GM19438 (cell line): ENCODE data around the gene STUM.
A peak's percentile ranks its signal among the peaks of the same experiment; 100 is the strongest.

Experiments used
- ATAC-seq: cut with Tn5 transposase; IDR thresholded peaks from one replicate; pipeline ENCODE4 v1.9.1; 2021; ENCODE audit warnings: low read depth; ENCODE audit not compliant: unreplicated experiment

The STUM gene

GRCh38 chr1:226532553-226532952 lies 16.0 kb upstream of the STUM start:
- no peak for ATAC-seq

- ATAC-seq: no peak
These were observed 15.3 kb upstream of the STUM start for GRCh38 chr1:226533220-226533619.

DNA sequence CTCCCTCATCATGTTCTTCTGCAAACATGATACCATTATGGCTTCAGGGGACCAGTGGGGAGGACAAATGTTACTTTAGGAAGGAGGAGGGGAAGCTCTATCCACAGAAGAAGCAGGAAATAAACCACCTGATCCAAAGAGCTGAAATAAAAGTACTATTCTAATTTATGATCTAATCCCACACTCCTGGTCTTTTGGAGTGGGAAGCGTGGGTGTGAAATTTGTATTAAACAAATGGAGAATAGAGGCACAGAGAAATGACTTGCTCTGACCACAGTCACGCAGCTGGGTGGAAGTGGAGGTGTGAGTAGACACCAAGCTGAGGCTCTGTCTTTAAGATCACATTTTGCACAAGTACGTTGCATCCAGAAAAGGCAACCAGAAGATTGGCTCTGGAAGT lies 14.5 kb upstream of the STUM start:
- no peak for ATAC-seq

GRCh38 chr1:226534645-226535044 lies 13.9 kb upstream of the STUM start:
- ATAC-seq: no peak

DNA sequence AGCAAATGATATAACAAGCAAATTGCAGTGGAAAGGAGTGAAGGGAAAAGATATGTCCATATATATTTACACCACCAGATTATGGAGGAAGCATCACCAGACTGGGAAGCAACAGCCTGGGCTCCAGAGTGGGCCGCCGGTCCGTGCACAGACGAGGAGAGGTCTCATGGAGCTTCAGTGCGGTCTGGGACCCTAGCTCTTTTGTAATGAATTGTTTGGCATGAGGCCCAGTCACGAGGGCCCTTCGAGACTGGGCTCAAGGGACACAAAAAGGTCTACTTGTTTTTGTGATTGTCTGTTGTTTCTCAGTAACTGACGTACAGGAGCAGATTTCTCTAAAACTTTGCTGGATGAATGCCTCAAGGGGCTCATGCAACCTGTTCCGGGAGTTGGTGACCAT lies 12.9 kb upstream of the STUM start:
- ATAC-seq: no peak

- ATAC-seq: no peak
These were observed 7.3 kb upstream of the STUM start for GRCh38 chr1:226541231-226541630.

GRCh38 chr1:226541631-226542622 lies 6.6 kb upstream of the STUM start:
- ATAC-seq: no peak

GRCh38 chr1:226542623-226543103 lies 5.9 kb upstream of the STUM start:
- no peak for ATAC-seq

- ATAC-seq: no peak
These were observed 2.5 kb upstream of the STUM start for GRCh38 chr1:226545836-226546596.

DNA sequence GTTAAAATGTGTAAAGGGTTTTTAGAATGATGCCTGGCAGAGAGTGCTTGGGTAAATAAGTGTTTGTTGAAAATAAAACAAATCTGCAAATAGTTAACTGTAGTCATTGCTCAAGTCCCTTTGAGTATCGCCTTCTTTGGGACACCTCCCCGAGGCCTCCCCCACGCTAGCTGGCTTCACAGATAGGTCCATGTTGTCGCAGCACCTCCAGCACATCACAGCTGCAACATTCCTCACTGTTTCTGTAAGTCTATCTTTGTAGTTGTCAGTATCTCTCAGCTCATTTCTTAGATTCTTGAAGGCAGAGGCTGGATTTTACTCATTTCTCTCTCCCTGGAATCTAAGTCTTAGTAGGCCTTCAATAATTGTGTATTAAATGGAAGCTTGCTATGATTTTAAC lies 1.6 kb upstream of the STUM start:
- no peak for ATAC-seq

GRCh38 chr1:226547754-226548191 lies 791 bp upstream of the STUM start:
- peak; percentile 72 for ATAC-seq

- ATAC-seq: no peak
These were observed 751 bp downstream of the STUM start for GRCh38 chr1:226549094-226549936.

DNA sequence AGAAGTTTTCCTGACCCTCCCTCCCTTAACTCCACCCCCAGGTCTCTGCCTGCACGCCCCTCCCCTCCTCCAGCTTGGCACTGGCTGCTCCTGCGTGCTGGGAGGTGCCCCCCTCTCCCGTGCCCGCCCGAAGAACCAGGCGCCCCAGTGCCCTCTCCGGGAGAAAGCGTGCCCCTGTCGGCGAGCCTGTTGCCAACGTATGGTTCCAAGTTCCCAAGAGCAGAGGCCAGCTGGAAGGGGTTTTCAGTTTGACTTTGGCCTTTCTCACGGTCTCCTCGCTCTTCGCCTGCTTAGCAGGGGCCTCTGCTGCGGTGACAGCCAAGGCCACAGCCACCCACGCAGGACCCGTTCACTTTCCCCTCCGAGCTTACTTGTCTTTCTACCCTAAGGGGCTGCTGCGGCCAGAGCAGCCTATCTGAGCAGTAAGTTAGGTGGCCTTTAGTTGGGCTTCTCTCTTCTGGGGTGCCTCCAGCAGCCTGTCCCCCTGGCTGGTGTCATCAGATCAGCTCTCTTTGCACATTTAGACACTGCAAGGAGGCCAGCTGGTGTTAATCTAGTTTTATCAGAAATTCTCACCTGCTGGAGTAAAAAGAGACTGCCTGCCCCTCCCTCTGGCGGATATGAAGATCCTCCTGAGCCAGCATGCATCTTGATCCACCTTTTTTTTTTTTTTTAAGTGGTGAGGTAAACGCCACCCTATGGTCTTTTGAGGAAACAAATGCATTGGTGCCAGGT lies 1.5 kb downstream of the STUM start:
- no peak for ATAC-seq

- no peak for ATAC-seq
These were observed 2.1 kb downstream of the STUM start for GRCh38 chr1:226550672-226551041.

DNA sequence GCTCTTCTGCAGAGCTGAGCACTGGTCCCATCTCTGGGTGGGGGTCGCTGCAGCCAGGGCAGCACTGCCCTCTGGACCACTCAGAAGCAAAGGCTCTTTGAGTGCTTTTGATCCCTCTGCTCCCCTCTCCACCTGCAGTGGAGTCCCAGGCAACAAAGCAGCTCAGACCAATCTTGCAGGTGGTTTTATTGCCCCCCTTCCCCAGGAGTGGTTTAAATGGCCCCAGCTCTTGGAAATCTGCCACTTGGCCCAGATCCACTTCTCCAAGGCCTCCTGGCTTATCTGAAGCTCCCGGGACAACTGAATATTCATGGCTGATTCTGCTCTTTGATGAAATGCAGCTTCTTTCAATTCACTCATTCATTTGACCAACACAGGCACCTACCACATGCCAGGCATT lies 2.7 kb downstream of the STUM start:
- no peak for ATAC-seq

GRCh38 chr1:226552061-226552460 lies 3.5 kb downstream of the STUM start:
- ATAC-seq: no peak

GRCh38 chr1:226553266-226553923 lies 4.8 kb downstream of the STUM start:
- no peak for ATAC-seq

DNA sequence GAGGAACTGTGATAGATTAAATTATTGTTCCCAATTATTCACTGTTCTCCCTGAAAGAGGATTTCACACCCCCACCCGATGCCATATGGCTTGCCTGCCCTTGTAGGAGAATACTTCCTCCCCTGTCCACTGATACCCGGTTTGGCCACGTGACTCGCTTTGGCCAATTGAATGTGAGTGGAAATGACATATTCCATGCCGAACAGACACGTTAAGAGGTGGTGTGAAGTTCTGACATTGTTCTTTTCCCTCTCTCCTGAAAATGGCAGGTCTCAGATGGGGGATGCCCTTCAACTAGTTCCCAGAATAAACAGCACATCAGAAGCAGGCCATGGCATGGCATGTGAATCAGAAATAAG lies 5.3 kb downstream of the STUM start:
- no peak for ATAC-seq

DNA sequence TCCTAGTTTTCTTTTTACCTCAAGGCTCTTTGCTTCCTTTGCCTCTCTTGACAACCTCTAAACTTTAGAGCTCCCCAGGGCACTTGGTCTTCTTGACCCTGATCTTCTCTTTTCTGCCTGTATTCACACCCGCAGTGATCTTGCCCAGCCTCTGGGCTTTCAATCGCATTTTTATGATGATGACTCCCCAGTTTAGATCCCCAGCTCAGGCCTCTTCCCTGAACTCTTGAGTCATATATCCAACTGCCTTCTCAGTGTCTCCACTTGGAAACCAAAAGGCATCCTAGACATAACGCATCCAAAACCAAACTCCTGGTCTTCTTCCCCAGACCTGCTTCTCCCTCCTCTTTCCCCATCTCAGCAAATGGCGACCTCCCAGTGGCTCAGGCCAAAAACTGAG lies 6.5 kb downstream of the STUM start:
- no peak for ATAC-seq

DNA sequence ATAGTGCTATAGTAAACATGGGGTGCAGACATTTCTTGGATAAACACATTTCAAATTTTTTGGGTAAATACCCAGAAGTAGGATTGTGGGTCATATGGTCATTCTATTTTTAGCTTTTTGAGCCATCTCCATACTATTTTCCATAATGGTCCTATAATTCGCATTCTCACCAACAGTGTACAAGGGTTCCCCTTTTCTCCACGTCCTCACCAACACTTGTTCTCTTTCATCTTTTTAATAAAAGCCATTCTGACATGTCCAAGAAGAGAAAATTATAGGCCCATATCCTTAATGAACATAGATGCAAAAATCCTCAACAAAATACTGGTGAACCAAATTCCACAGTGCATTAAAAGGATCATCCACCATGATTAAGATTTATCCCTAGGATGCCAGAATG lies 8.9 kb downstream of the STUM start:
- no peak for ATAC-seq
